ENCODE measurements around the gene GNAI1. TPM values are rescaled to one million over a fixed set of nuclear protein-coding genes. Genes with fewer than 3 reads are reported as not detected.

GNAI1 gene
- total RNA-seq, 2 experiments from 2014 or later: 0.57 to 0.93 TPM

- CTCF ChIA-PET: no interaction called here
Measured at GRCh38 chr7:80241671-80242070, 107.0 kb downstream of the GNAI1 start.

GRCh38 chr7:80243425-80243824 is 108.8 kb downstream of the GNAI1 start:
- ChIA-PET POLR2A (no interaction called here), CTCF (no interaction called here)

More at GRCh38 chr7:80241671-80242070, 107.0 kb downstream of the GNAI1 start:
- POLR2A ChIA-PET: no interaction called here

- POLR2A ChIA-PET: no interaction called here
- CTCF ChIA-PET: no interaction called here
Measured at GRCh38 chr7:80244206-80244916, 109.7 kb downstream of the GNAI1 start.

- CTCF ChIA-PET: no interaction called here
- POLR2A ChIA-PET: no interaction called here
Measured at GRCh38 chr7:80247144-80247543, 112.5 kb downstream of the GNAI1 start.

- CTCF ChIA-PET: no interaction called here
- POLR2A ChIA-PET: no interaction called here
Measured at GRCh38 chr7:80247891-80248290, 113.3 kb downstream of the GNAI1 start.

- POLR2A ChIA-PET: no interaction called here
- CTCF ChIA-PET: no interaction called here
Measured at GRCh38 chr7:80249184-80249583, 114.6 kb downstream of the GNAI1 start.

- ChIA-PET CTCF (no interaction called here), POLR2A (no interaction called here)
Measured at GRCh38 chr7:80249619-80250295, 115.1 kb downstream of the GNAI1 start.

GRCh38 chr7:80253237-80253636 is 118.6 kb downstream of the GNAI1 start:
- CTCF ChIA-PET: no interaction called here
- POLR2A ChIA-PET: no interaction called here

GRCh38 chr7:80253653-80254052 is 119.0 kb downstream of the GNAI1 start:
- ChIA-PET POLR2A (no interaction called here), CTCF (no interaction called here)

- POLR2A ChIA-PET: no interaction called here
- CTCF ChIA-PET: no interaction called here
Measured at GRCh38 chr7:80255656-80256055, 121.0 kb downstream of the GNAI1 start.

- CTCF ChIA-PET: no interaction called here
Measured at GRCh38 chr7:80257756-80258155, 123.1 kb downstream of the GNAI1 start.

GRCh38 chr7:80260606-80261005 is 126.0 kb downstream of the GNAI1 start:
- POLR2A ChIA-PET: no interaction called here
- CTCF ChIA-PET: no interaction called here

More at GRCh38 chr7:80257756-80258155, 123.1 kb downstream of the GNAI1 start:
- POLR2A ChIA-PET: no interaction called here

- CTCF ChIA-PET: no interaction called here
- POLR2A ChIA-PET: no interaction called here
Measured at GRCh38 chr7:80263333-80263732, 128.7 kb downstream of the GNAI1 start.

GRCh38 chr7:80263821-80264220 is 129.2 kb downstream of the GNAI1 start:
- CTCF ChIA-PET: no interaction called here
- POLR2A ChIA-PET: no interaction called here

GRCh38 chr7:80264769-80265495 is 130.3 kb downstream of the GNAI1 start:
- CTCF ChIA-PET: no interaction called here
- POLR2A ChIA-PET: no interaction called here

- ChIA-PET CTCF (no interaction called here), POLR2A (no interaction called here)
Measured at GRCh38 chr7:80272560-80273239, 138.1 kb downstream of the GNAI1 start.

- POLR2A ChIA-PET: no interaction called here
- CTCF ChIA-PET: no interaction called here
Measured at GRCh38 chr7:80273327-80273726, 138.7 kb downstream of the GNAI1 start.

- CTCF ChIA-PET: no interaction called here
- POLR2A ChIA-PET: no interaction called here
Measured at GRCh38 chr7:80275192-80275605, 140.6 kb downstream of the GNAI1 start.
